ENCODE measurements around the gene GPR142. TPM values are rescaled to one million over a fixed set of nuclear protein-coding genes. Genes with fewer than 3 reads are reported as not detected.

GPR142 gene
- total RNA-seq: 0.16 TPM
- long read RNA-seq: 0 reads

- intact Hi-C loops (cut with DNase I): no loop called here
- DNase-seq (ENCODE audit: low spot score): no peak
These were observed at the start of gene GPR142 for GRCh38 chr17:74367206-74367605. GPR142 (plus strand) TSS chr17:74367506; CDS start chr17:74369541, 2,035 bp downstream.

DNA sequence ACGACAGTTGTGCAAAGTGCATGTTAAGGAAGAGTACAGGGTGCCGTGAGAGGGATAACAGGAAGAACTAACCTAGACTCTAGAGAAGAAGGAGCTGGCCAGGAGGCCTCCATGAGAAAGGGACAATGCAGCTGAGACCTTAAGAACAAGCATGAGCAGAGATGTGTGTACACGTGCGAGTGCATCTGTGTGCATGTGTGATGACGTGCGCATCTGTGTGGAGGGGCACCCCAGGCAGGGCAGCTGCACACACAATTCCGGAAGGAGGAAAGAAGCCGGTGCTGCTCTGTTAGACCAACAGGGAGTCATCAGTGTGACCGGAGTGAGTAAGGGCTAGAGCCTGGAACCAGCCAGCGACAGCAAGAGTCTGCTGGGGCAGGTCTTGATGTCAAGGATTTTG, 48.9 kb upstream of the GPR142 start:
- DNase-seq (ENCODE audit: low spot score): no peak

DNA sequence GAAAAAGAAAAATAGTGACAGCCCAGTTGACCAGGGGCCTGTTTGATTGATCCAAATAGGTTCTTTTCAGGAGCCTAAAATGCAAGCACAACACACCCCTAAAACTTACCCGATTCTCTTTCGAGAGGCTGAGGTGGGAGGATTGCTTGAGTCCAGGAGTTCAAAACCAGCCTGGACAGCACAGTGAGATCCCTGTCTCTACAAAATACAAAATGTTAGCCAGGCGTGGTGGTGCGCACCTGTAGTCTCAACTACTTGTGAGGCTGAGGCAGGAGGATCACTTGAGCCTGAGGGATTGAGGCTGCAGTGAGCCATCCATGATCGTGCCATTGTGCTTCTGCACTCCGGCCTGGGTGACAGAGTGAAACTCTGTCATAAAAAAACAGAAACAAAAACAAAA, 42.8 kb upstream of the GPR142 start:
- intact Hi-C loops (cut with DNase I): no loop called here
- no peak for DNase-seq (ENCODE audit: low spot score)

More for the DNA sequence above, 48.9 kb upstream of the GPR142 start:
- intact Hi-C loops (cut with DNase I): no loop called here

DNA sequence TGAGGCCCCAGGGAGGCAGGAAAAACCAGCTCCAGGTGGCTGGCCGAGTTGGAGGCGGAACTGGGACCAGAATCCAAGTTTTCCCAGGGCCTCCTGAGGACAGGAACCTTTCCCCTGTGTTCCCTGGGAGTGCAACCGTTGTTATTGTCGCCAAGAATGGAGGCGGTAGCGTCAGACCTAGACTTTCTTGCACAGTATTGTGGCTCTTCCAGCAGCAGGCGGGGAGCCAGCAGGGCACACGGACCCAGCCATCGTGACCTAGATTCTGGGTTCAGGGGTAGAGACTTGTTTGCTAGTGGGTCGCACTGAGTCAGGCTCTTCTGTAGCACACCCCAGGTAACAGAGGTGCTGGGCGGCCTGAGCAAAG, 41.9 kb upstream of the GPR142 start:
- intact Hi-C loops (cut with DNase I): no loop called here
- DNase-seq (ENCODE audit: low spot score): no peak

GRCh38 chr17:74325743-74326379, 41.4 kb upstream of the GPR142 start, which contains the start of gene KIF19:
KIF19 (plus strand) TSS chr17:74326226; CDS start chr17:74326350, 124 bp downstream.
- intact Hi-C loops (cut with DNase I): no loop called here
- DNase-seq (ENCODE audit: low spot score): no peak

DNA sequence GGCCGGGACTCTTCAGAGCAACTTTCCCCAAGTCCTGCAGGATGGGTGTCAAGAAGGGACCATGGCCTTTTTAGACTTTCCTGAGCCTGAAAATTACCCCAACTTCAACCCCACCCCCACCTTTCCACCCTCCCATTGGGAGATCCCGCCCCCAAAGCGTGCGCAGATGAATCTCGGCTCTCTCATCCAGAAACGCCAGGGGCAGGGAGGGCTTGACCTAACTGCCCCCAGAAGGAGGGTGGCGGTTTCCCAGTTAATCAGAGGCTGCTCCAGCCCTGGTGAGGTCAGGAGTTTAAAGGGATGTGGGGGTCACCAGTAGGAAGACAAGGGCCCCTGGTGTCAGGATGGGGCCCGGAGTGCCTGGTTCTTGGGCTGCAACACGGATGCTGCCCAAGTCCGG, 40.8 kb upstream of the GPR142 start:
- intact Hi-C loops (cut with DNase I): no loop called here
- DNase-seq (ENCODE audit: low spot score): no peak

- intact Hi-C loops (cut with DNase I): no loop called here
- DNase-seq (ENCODE audit: low spot score): no peak
These were observed 38.8 kb upstream of the GPR142 start for GRCh38 chr17:74328487-74328886.

DNA sequence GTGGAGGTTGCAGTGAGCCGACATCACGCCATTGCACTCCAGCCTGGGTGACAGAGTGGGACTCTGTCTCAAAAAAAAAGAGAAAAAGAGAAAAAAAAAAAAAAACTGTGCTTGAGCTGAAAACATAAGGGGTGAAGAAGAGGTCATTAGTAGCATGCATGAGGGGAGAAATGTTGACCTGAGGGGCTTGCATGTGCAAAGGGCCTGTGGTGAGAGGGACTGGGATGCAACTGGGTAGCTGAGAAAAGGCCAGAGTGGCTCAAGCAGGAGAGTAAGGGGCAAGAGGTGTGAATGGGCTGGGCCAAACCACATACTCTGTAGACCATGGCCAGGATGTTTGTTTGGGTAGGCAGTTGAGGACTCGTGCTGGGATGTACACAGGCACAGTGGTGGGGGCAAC, 37.9 kb upstream of the GPR142 start:
- intact Hi-C loops (cut with DNase I): no loop called here
- no peak for DNase-seq (ENCODE audit: low spot score)

GRCh38 chr17:74330446-74330845, 36.9 kb upstream of the GPR142 start:
- intact Hi-C loops (cut with DNase I): no loop called here
- no peak for DNase-seq (ENCODE audit: low spot score)

DNA sequence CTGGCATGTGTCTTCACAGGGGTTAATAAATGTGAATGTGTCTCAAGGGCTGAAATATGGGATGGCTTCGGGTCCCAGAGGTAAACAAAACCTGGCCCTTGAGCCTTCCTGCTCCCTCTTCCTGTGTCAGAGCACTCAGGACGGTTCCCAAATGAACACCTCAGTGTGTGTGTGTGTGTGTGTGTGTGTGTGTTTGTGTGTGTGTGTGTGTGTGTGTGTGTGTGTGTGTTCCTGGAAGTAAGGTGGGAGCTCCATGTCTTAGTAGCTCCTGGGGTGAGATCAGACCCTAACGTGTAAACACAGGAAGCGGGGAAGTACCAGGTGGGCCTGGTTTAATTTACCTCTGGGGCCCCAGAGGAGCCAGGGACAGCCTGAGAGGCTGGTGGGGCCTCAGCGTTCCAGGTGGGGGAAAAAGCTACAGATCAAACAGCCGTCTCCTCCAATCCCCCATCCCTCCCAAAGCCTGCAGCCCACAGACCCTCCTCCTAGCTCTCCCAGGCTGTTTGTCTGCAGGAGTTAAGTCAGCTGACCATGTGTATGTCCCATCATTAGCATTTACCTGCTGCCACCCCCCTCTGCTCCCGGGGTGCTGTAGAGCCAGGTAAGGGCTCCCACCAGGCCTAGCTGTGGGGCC, 35.2 kb upstream of the GPR142 start:
- DNase-seq (ENCODE audit: low spot score): no peak
- intact Hi-C loops (cut with DNase I): no loop called here

GRCh38 chr17:74332763-74333283, 34.5 kb upstream of the GPR142 start:
- DNase-seq (ENCODE audit: low spot score): no peak
- intact Hi-C loops (cut with DNase I): no loop called here

DNA sequence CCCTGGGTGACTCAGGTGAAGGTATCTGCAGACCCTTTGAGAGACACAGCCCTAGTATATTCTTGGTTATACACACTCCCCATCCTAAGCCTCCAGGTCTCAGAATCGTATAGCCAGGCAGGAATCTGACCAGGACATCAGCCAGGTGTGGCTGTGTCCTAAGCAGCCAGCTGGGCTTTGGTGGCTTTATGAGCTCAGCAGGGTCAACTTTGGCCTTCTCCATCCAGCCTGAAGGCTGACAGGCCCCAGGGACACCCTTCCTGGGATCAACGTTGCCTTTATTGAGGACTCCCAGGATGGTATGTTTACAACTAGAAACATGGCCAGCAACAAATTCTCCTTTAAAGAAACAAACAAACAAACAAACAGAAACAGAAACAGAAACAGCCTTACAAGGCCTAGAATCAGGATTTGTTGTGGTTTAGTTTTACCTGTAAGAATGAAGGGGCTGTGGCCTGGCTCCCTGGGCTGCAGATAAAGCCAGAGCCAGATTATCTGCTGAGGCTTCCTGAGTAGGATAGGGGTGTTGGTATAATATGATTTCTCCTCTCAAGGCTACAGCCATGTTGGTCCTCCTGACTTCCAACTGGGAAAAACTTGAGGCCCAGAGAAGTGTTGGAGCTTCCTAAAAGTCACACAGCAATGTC, 32.8 kb upstream of the GPR142 start:
- intact Hi-C loops (cut with DNase I): no loop called here
- no peak for DNase-seq (ENCODE audit: low spot score)

DNA sequence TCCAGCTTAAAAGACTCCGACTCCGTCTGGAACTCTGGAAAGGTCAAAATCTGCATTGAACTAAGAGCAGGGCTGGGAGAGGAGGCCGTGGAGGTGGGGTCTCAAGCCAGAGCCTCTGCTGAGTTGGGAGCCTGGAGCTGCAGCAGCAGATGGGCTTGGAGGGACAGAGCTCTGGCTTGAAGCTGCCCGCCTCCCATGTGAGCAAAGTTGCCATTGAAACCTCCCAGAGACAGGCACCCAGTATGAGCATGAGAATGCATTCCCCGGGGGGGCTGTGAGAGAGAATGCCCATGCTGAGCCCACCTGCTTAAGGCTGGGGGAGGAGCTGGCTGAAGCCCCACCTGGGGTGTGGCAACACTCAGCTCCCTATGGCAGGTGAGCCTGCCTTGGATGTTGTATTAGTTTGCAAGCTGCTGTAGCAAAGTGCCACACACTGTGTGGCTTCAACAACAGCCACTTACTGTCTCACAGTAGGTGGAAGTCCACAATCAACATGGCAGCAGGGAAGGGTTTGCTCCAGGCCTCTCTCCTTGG, 31.7 kb upstream of the GPR142 start:
- intact Hi-C loops (cut with DNase I): no loop called here
- DNase-seq (ENCODE audit: low spot score): no peak

DNA sequence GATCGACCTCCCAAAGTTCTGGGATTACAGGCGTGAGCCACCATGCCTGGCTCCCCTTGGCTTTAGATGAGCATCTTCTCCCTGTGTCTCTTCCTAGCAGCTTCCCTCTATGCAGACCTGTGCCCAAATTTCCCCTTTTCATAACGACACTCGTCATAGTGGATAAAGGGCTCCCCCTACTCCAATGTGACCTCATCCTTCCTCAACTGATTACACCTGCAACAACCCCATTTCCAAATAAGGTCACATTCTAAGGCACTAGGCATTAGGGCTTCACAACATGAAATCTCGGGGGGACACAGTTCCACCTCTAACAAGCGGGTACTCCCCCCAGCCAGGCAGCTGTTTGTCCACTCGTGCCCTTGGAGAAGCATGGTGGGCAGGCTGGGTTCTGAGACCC, 31.0 kb upstream of the GPR142 start:
- intact Hi-C loops (cut with DNase I): no loop called here
- no peak for DNase-seq (ENCODE audit: low spot score)

DNA sequence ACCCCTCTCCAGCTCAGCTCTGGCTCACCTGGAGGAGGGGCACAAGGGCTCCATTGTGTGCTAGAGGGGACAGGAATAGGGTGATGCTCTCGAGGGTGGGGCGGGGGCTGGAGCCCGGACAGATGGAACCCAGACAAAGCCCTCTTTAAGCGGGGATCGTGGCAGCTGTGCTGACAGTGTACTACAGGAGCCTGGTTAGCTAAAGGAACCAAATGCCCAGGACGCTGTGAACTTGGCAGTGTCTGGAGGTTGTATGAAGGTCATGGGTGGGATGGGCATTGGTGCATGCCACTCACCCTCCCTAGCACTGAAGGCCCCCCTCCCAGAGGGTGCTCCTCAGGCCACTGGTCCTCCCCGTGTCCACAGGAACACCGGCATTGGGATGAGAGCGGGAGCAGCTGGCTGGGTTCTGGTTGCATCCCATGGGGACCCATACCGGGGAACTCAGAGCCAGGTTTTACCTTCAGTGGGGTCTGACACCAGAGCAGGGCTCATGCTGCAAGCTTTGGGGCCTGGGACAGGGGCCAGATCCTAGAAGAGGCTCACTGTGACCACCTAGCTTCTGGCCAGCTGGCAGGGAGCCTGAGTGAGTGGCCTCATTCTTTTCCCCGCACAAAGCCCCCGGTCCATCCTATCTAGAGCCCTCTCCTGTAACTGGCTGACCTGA, 29.3 kb upstream of the GPR142 start:
- no peak for DNase-seq (ENCODE audit: low spot score)
- intact Hi-C loops (cut with DNase I): no loop called here

DNA sequence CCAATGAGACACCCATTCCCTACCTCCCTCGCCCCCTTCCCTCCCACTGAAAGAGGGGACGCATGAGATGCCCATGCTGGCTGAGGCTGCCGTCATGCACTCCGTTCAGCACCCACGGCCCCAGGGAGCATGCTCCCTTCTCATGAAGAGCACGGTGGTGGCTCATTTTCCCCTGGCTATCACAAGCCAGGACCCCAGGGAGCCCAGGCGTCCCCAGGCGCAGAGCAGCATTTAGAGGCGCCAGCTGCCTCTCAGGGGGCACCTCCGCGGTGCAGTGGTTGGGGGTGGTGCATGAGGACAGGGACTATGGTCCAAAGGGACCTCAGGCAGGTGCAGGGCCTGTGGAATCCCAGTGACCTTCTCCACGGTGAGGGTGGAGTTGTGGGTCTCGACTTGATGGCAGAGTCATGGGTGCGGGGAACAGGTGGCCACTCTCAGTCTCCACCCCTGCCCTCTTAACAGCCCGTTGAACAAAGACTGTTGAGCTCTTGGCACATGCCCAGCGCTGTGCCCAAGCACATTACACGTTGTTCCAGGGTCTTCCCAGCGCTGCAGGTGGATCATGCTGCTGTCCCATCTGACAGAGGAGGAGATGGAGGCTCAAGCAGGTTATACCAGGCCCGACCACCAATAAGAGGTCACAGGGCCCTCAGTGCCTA, 27.6 kb upstream of the GPR142 start:
- intact Hi-C loops (cut with DNase I): no loop called here
- no peak for DNase-seq (ENCODE audit: low spot score)

- DNase-seq (ENCODE audit: low spot score): no peak
- intact Hi-C loops (cut with DNase I): no loop called here
These were observed 26.8 kb upstream of the GPR142 start for GRCh38 chr17:74340470-74341023.

DNA sequence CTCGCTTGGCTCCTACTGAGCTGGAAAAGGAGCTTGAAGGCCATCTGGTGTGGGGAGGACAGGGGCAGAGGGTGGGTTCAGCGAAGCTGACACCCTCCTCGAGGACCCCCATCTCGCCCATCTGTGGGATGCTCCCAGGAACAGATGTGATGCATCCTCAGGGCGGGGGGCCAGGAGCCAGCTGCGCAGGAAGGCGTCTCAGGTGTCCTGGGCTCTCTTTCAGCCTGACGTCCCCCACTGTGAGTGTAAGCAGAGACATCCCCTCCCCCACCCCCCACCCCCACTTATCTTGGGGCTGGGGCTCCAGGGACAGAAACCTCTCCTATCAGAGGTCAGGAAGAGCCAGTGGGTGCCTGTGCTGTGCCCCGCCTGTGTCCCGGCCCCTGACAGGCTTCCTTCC, 25.1 kb upstream of the GPR142 start:
- no peak for DNase-seq (ENCODE audit: low spot score)
- intact Hi-C loops (cut with DNase I): no loop called here

DNA sequence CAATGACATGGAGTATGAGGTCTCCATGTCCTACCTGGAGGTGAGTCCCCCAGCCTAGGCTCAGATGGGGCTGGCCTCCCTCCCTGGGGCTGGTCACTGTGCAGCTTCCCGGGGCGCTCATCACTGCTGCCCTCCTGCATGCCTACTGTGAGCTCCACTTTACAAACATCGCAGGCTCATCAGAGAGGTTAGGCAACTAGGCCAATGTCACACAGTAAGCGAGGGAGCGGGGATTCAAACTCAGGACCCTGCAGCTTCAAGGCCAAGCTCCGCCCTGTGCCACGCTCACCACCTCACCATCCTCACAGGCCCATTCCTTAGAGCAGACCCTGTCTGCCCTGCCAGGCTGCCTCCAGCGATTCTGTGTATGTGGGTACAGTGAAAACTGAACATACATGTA, 24.2 kb upstream of the GPR142 start:
- DNase-seq (ENCODE audit: low spot score): no peak
- intact Hi-C loops (cut with DNase I): no loop called here
